Mesodermal cell (in vitro differentiated cells): ENCODE measurements around the gene RTKN2.

Source experiments
- H3K27ac ChIP-seq: 2 replicates; pipeline ENCODE4 v1.7.0; 2013; ENCODE audit warnings: mild to moderate bottlenecking, low read depth, low read length, moderate library complexity; ENCODE audit not compliant: severe bottlenecking
- H3K36me3 ChIP-seq: 2 replicates; pipeline ENCODE4 v1.7.1; 2013; ENCODE audit warnings: mild to moderate bottlenecking, low read length, moderate library complexity; ENCODE audit not compliant: control insufficient read depth, insufficient read depth
- H3K4me1 ChIP-seq: one replicate; pipeline ENCODE4 v1.7.1; 2013; ENCODE audit warnings: mild to moderate bottlenecking, low read length; ENCODE audit not compliant: insufficient read depth, control insufficient read depth, poor library complexity, severe bottlenecking
- H3K4me3 ChIP-seq: 2 replicates; pipeline ENCODE4 v1.7.0; 2013; ENCODE audit warnings: low read length, control low read depth, mild to moderate bottlenecking; ENCODE audit not compliant: insufficient read depth, poor library complexity, severe bottlenecking; ENCODE audit errors: extremely low read depth
- H3K9me3 ChIP-seq: 2 replicates; pipeline ENCODE4 v1.7.1; 2013; ENCODE audit warnings: mild to moderate bottlenecking, low read length, moderate library complexity; ENCODE audit not compliant: control insufficient read depth
- WGBS, 2 experiments: methylation state at CpG; one replicate each; pipeline ENCODE4 v1.1.5; 2013; ENCODE audit warnings: missing lambda C conversion rate in 2 of 2; ENCODE audit not compliant: insufficient coverage in 2 of 2; 5-methylcytosine and 5-hydroxymethylcytosine counted together

The RTKN2 gene

DNA sequence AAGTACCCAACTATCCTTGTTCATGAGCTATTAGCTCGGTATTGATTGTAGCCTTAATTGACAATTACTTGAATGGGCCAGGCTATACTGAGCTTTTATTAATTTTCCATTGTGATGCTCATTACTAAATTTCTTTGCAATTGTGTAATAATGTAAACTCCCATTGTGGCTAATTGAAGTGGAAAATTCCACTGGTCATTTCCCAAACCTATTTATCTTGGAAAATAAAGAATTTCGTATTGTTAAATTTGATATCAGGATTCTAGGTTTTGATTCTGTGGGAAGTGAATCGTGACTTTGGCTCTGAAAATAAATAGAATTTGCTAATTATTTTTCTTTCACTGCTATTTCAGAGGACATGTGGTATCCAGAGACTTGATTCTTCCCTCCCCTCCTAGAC, 111.0 kb downstream of the RTKN2 start:
- no peaks in the 10 kb centered on the region for H3K36me3 ChIP-seq
- H3K27ac ChIP-seq, result no peak overlapping the region
- H3K9me3 ChIP-seq, result no peaks in the 10 kb centered on the region
- H3K4me3 ChIP-seq, result no peak overlapping the region
- WGBS, 2 experiments, result no CpG with 5 or more reads among the region's 3 CpGs
- H3K4me1 ChIP-seq, result no peaks in the 10 kb centered on the region

DNA sequence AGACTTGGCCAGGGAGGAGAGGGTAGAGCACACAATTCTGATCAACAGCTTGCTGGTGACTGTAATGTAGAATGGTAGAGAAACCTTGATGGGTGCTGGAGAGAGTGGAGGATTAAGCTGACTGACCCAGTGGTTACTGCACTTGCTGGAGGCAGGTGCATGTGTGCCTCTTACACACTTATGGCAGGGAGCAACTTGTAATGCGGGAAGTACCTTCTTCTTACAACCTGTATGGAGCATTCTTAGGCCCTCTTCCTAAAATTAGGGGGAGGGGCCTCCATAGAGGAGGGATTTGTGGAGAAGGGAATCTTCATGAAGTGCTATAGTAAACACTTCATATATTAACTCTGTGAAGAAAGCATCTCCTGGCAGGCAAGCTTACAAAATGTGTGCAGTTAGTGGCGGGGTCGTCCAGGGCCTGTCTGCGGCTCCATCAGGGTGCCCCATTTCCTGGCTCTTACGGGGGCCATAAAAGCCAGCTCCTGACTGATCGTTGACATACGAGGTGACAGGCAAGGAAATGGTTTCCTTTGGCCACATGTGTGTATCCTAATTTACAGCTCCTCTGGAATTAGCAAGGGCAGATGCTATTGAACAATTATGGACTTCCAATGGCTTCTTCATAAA, 113.5 kb downstream of the RTKN2 start:
- no peak overlapping the region for H3K27ac ChIP-seq
- H3K4me1 ChIP-seq, result no peaks in the 10 kb centered on the region
- no peaks in the 10 kb centered on the region for H3K9me3 ChIP-seq
- WGBS, 2 experiments, result 86 to 92% methylated on average over 2 to 6 of the region's 7 CpGs
- no peaks in the 10 kb centered on the region for H3K36me3 ChIP-seq
- H3K4me3 ChIP-seq, result no peak overlapping the region

DNA sequence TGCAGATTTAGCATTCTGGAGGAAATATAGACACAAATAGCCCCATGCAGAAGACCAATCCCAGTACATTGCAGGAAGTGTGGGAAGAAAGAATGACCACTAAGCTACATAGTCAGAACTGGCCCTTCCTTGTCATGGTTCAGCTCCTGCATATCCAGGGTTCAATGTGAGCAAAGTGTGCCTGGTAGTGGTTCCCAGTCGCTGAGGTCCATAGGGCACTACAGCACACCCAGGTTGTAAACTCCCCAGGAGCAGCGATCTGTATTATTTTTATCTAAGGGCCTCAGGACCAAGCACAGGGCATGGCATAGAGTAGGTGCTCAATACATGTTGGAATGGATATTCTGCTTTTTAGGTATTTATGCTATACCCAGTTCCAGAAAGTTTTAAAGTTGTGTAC, 114.4 kb downstream of the RTKN2 start:
- H3K4me3 ChIP-seq, result no peak overlapping the region
- H3K4me1 ChIP-seq, result no peaks in the 10 kb centered on the region
- no peaks in the 10 kb centered on the region for H3K36me3 ChIP-seq
- H3K27ac ChIP-seq, result no peak overlapping the region
- no peaks in the 10 kb centered on the region for H3K9me3 ChIP-seq
- WGBS, 2 experiments, result 100% methylated on average over 1 of the region's 2 CpGs; no CpG with 5 or more reads in 1 of the 2 experiments

DNA sequence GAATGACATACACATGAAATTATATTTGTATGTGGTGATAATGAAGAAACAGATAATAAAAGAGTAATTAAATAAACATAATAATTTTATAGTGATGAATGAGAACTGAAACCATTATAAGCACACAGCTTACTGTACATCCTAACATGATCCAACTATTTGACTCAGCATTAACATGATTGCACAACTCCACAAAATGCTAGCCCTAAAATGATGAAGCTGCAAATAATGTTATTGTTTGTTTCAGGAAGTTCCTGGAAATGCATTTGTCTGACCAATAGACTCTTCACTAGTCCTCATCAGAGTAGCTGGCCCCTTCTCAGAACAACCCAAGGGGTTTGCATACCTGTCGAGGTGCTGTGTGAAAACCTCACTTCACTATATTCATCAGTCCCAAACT, 115.5 kb downstream of the RTKN2 start:
- WGBS, 2 experiments, result 94% methylated on average over 1 of the region's 1 CpG; no CpG with 5 or more reads in 1 of the 2 experiments
- Histone ChIP-seq H3K9me3 (no peaks in the 10 kb centered on the region), H3K4me3 (no peak overlapping the region), H3K4me1 (no peaks in the 10 kb centered on the region), H3K36me3 (no peaks in the 10 kb centered on the region), H3K27ac (no peak overlapping the region)

DNA sequence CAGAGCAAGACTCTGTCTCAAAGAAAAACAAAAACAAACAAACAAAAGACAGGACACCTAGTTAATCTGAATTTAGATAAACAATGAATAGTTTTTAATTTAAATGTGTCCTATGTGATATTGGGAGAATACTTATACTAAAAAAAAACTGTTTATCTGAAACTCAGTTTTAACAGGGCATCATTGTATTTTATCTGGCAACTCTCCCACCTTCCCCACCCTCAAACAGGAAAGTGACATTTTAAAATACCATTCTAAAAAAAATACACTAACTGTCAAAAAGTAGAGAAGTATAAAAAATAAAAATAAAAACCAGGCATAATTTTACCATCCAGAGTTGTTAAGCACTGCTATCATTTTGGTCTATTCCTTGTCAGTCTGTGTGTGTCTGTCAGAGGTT, 119.0 kb downstream of the RTKN2 start:
- no peaks in the 10 kb centered on the region for H3K9me3 ChIP-seq
- no peak overlapping the region for H3K27ac ChIP-seq
- no peaks in the 10 kb centered on the region for H3K4me1 ChIP-seq
- no peak overlapping the region for H3K4me3 ChIP-seq
- H3K36me3 ChIP-seq, result no peaks in the 10 kb centered on the region

DNA sequence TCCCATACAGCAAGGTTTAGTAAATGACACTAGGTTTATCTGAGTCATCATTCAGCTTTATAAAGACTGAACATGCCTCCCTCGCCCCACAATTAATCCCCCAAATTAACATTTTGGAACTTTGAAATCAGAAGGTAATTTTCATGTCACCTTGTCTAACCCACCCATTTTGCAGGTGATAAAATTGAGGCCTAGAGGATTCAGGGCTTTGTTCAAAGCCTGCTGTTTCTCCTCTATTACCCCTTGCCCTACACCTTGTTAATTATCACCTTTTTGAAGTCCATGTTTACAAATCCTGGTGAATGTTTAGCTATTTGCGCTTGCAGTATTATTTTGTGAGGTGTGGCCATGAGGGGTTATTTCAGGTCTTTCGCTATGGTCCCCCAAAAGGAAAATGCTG, 120.5 kb downstream of the RTKN2 start:
- H3K9me3 ChIP-seq, result no peaks in the 10 kb centered on the region
- no peak overlapping the region for H3K27ac ChIP-seq
- 100% methylated on average over 1 to 2 of the region's 3 CpGs for WGBS, 2 experiments
- no peaks in the 10 kb centered on the region for H3K4me1 ChIP-seq
- no peak overlapping the region for H3K4me3 ChIP-seq
- no peaks in the 10 kb centered on the region for H3K36me3 ChIP-seq

DNA sequence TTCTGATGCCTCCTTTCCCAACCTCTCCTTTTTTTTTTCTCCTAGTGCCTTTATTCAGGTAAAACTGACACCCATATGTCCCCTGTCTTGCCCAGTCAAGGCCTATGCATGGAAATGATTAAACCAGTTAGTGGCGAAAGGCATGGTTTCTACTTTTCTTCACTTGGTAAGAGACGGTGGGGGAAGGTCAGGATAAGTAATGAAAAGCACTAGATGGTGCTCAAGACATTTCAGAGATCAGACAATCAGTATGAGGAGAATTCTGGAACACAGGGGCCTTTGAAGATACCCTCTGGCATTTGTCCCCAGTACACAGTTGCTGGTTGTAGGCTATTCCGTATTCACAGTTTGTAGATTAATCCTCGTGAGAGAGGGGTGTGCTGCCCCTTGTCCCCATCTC, 121.2 kb downstream of the RTKN2 start:
- Histone ChIP-seq H3K4me3 (no peak overlapping the region), H3K4me1 (no peaks in the 10 kb centered on the region), H3K9me3 (no peaks in the 10 kb centered on the region), H3K27ac (no peak overlapping the region), H3K36me3 (no peaks in the 10 kb centered on the region)
- WGBS, 2 experiments, result 92 to 95% methylated on average over 4 of the region's 4 CpGs

DNA sequence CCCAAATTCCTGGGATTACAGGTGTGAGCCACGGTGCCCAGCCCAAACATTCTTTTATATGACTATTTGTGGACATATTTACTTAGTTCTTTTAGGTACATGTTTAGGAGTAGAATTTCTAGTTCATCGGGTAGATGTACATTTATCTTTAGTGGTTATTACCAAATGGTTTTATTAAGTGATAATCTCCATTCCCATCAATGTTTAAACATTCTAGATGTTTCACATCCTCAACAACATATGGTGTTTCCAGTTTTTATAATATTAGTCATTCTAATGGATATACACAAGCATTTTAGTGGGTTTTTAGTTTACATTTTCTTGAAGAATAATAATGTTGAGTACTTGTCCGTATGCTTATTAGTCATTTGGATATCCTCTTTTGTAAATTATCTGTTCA, 131.7 kb downstream of the RTKN2 start:
- WGBS, 2 experiments, result 80% methylated on average over 1 of the region's 3 CpGs; no CpG with 5 or more reads in 1 of the 2 experiments
- Histone ChIP-seq H3K27ac (no peak overlapping the region), H3K36me3 (no peaks in the 10 kb centered on the region), H3K9me3 (peaks cover 5% of the 10 kb centered on the region), H3K4me1 (no peaks in the 10 kb centered on the region), H3K4me3 (no peak overlapping the region)

DNA sequence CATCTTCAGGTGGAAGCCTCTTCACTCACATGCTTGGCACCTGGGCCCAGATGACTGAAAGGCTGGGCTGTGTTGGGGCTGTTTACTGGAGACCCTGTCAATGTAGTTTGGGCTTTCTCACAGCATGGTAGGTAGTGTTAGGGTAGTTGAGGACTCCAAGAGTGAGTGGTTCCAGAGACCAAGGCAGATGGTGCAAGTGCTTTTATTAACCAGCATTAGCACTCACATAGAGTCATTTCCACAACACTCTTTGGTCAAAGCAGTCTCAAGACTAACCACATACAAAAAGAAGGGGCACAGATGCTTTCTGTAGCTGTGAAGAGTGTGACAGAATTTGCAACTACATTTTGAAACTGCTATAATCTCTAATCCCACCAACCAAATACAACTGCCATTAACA, 135.0 kb downstream of the RTKN2 start:
- Histone ChIP-seq H3K27ac (no peak overlapping the region), H3K36me3 (no peaks in the 10 kb centered on the region), H3K4me3 (no peak overlapping the region), H3K9me3 (peaks cover 5% of the 10 kb centered on the region), H3K4me1 (no peaks in the 10 kb centered on the region)
